HG03135 (cell line): ENCODE measurements around the gene DNAJC8.
A peak's percentile ranks its signal among the peaks of the same experiment; 100 is the strongest.

Experiments used
- ATAC-seq: cut with Tn5 transposase; IDR thresholded peaks from one replicate; pipeline ENCODE4 v1.9.1; 2021; ENCODE audit warnings: mild to moderate bottlenecking, moderate library complexity; ENCODE audit not compliant: unreplicated experiment

Gene DNAJC8

DNA sequence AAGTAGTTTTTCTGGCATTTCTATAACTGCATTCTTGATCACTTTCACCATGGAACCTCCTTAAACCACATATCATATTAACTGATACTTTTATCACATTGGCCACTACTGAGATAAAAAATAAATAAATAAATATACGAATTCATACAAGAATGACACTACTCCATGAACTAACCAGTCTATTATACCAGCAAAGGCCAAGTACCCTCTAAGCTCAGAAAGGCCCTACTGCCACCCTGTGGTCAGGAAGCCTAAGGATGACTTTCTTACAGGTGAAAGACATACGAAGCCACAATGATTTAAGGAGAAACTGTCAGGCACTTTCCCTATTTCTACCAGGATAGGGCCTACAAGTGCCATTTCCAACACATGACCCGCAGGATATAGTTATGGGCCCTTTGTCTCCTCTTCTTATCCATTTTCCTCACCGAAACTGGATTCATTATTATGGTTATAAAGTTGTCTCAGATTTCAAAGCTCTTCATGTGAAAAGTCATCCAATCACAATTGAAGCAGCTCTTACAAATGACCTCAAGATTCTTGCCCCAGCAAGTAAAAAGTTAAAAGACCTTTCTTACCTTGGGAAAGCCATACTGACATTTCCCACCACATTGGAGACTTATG, 23.9 kb downstream of the DNAJC8 start:
- ATAC-seq = no peak

DNA sequence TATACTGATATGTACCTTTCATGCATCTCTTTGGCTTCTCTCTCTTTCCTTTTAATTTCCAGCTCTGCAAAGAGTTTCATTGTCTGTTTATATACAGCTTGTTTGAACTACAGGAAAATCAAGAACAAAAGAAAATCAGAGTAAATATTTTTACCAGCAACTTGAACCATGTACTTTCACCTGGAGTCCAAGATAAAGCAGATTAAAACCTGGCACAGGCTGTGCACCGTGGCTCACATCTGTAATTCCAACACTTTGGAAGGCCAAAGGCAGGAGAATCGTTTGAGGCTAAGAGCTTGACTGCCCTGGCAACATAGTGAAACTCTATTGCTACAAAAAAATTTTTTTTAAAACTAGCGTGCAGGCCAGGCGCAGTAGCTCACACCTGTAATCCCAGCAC, 27.6 kb downstream of the DNAJC8 start:
- no peak for ATAC-seq

DNA sequence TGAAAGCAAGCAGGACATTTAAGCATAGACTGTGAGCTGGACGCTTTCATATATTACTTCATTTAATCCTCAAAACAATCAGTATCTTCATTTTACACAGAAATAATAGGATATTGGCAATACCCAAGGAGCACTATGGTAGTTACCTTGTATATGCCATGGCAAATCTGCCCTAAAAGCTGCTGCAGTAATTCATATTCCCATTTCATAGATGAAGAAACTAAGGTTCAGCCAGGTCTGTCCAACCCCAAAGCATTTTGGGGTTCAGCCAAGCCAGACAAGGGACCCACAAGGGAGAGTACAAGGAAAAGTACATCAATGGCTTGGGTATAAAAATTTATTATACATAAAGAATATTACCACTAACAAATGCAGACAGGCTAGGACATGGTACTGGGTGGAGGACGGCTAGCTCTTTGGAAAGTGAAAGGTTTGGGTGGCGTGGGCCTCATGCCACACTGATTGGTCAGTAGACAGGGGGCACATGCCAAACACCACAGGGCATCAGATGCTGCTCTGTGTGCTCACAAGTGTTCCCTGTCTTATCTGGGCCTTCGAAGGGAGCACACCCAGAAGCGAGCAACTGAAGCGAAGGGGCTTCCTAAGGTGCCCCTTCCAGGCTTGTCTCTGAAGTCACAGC, 32.5 kb downstream of the DNAJC8 start:
- no peak for ATAC-seq

DNA sequence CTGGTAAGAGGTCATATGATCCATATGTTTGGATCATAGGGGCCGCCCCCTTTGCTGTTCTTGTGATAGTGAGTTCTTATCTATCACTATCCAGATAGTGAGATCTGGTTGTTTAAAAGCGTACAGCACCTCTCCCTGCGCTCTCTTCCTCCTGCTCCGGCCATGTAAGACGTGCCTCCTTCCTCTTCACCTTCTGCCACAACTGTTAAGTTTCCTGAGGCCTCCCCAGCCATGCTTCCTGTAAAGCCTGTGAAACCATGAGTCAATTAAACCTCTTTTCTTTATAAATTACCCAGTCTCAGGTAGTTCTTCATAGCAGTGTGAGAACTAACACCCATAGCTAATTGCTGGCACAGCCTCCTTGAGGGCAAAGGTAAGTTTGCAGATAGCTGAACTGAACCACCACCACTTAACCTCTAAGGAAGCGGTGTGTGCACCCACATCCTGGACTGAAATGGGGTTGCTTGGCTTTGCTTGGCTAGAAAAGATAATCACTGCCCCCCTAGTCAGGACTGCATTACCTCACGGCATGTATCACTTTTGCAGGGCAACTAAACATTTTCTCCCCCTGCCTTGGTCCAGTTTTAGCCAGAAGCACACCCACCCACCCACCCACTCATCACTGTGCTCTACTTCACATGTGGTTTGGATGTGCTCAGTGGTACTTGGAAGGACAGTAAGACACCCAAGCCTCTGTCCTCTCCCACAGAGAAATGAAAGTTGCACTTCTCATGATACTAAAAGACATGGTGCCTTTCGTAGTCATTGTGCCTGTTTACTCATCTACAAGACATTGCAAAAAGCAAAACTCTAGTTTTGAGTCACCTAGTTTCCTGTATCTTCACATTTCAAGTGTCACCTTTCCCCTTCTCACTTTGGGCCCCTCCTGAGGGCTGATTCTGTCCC, 33.2 kb downstream of the DNAJC8 start:
- ATAC-seq = peak; percentile 79

DNA sequence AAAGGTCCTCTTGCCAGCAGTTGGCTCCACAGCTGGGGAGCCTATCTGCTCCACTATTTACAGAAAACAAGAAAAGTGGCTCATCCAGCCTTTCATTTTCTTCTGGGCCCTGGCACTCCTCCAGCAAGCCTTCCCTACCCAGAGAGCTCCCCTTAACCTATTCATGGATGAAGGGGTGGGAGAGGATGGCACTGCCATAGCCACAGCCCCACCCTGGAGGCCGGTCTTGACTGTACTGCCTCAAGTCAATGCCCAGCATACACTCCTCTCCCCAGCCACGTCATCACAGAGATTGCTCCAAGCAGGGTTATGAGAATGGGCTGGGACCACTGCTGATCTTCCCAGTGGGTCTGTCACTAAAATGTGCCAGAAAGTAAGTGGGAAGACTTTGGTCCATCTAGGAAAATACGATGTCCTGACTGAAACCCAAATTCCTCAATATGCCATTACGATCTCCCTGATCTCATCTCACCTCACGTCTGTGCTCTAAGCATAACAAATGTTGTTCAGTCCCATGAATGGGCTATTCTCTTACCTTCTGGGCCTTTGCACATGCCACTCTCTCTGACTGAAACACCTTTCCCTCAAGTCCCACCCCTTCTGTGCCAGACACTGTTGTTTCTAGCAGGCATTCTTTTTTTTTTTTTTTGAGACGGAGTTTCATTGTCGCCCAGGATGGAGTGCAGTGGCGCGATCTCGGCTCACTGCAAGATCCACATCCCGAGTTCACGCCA, 35.0 kb downstream of the DNAJC8 start:
- no peak for ATAC-seq

GRCh38 chr1:28196330-28196729, 36.5 kb downstream of the DNAJC8 start:
- no peak for ATAC-seq

DNA sequence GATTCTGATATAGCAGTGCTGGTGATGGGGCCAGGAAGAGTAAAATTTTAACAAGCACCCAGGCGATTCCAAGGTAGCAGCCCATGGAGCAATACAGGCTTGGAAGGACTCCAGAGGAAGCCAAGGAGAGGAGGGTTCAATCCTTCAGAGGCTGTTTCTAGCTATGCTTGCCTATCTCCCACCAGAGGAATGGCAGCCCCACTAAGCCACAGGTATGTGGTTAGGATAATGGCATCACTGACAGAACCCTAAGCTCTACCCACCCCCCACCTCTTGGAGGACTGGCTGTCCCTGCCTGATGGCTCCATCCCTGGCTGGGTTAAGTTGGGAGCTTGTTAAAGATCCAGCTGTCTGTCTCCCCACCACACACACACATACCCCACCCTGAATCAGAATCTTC, 37.0 kb downstream of the DNAJC8 start:
- no peak for ATAC-seq

DNA sequence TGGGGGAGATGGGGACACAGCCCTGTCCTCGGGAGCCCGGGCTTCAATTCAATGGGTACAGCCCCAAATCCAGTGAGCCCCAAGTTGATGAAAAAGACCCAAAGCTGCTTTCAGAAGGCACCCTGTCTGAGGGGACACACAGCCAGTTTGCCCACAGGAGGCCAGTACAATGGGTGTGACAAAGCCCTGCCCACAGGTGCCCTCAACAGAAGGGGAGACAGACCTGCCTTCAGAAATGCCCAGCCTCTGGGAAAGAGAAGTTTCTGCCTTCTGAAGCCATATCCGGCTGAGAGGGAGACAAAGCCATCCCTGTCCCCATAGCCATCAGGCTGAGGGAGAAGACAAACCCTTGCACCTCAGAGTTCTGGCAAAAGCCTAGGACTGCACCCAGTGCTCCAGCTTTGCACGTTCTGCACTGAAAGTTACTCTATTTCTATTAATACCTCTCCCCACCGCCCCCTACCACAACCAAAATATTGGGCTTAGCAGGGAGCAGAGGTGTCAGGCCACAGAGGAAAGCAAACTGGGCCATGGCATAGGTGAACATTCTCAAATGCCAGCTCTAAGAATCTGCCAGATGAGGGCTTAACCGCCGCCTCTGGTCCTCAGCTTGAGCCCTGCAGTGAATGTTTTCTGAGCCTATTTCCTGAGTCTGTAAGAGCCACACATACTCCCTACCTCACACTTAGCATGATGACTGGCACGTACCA, 38.3 kb downstream of the DNAJC8 start:
- ATAC-seq = no peak

DNA sequence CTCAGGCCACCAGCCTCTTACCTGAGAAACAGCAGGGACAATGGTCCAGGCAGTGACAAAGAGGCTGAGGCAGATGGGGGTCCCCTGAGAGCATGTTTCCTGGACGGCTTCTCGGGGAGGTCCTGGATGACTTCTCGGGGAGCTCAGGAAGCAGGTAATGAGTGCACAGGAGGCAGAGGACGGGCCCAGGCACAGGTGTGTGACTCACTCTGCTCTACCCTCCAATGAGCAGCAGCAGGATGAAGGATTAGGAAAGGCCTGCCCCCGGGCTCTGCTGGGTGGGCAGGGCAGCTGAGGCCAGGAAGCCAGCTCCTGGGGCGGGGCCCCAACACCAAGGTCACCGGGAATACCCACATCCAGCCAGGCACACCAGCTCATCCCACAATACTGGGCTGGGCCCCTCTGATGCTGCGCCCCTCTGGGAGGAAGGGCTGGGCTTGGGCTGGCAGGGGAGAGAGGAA, 39.1 kb downstream of the DNAJC8 start:
- ATAC-seq = no peak

GRCh38 chr1:28190996-28191645, 41.7 kb downstream of the DNAJC8 start:
- no peak for ATAC-seq

- no peak for ATAC-seq
These were observed 42.4 kb downstream of the DNAJC8 start for GRCh38 chr1:28190337-28190979.

DNA sequence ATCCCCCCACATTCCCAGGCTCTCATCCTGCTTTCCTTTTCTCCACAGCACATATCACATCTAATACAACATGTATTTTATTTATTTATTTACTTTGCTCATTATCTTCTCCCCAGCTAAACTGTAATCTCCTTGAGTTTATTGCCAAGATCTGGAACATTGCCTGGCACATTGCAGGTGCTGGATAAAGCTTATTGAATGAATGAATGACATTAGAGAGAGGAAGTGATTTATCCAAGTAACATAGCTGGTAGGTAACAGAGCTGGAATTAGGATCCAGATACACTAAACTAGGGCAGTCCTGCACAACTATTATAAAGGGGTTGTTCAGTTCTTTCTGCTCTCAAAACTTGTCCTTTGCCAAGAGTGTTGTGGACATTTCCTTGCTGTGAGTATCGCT, 47.8 kb downstream of the DNAJC8 start:
- no peak for ATAC-seq

GRCh38 chr1:28180306-28181305, 52.2 kb downstream of the DNAJC8 start:
- ATAC-seq = no peak

- ATAC-seq = no peak
These were observed 53.9 kb downstream of the DNAJC8 start for GRCh38 chr1:28178690-28179485.

- peak; percentile 37 for ATAC-seq
These were observed 56.0 kb downstream of the DNAJC8 start, which contains the start of gene PTAFR for GRCh38 chr1:28176492-28177470. Gene PTAFR (minus strand): TSS chr1:28176690. CDS start chr1:28151021, 25,669 bp downstream.

DNA sequence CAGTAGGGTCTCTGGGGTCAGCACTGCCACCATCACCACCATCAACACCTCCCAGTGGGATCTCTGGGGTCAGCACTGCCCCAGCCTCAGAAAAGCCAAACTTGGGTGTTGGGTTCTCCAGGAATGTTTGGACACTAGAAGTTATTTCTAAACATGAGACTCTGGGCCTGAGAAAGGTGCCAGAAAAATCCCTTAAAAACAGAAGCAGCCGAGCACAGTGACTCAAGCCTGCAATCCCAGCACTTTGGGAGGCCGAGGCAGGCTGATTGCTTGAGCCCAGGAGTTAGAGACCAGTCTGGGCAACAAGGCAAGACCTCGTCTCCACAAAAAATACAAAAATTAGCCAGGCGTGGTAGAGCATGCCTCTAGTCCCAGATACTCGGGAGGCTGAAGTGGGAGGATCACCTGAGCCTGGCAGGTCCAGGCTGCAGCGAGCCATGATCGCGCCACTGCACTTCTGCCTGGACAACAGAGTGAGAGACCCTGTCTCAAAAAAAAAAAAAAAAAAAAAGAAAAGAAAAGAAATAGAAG, 56.8 kb downstream of the DNAJC8 start:
- ATAC-seq = no peak
